Natural killer cell treated with Interleukin-12 subunit alpha and Interleukin-12 subunit beta and Interleukin-15 and Interleukin-18, amount 100 ng/mL, for 72 hours (primary cell): ENCODE measurements around the gene GPD2. TPM values are rescaled to one million over a fixed set of nuclear protein-coding genes. Genes with fewer than 3 reads are reported as not detected.
A peak's percentile ranks its signal among the peaks of the same experiment; 100 is the strongest.

Experiments
- ATAC-seq, 2 donors: fragments of 150-1000 bp; cut with Tn5 transposase in 1 of 2; sonication (Bioruptor Pico), chemical (Tn5 transposase) in 1 of 2; 2 replicates each; pipeline ENCODE4 v1.10.0; 2021
- DNase-seq: peaks from one replicate; pipeline ENCODE4 v3.0.0; 2022; ENCODE audit warnings: low spot score
- H3K27ac Mint-ChIP-seq, 2 donors: 1 replicate in 1 of 2; 2 replicates in 1 of 2; pipeline ENCODE4 v1.8.0; 2022; ENCODE audit warnings: mixed read lengths in 2 of 2, mild to moderate bottlenecking in 1 of 2, moderate library complexity in 1 of 2
- H3K27me3 Mint-ChIP-seq, 2 donors: 1 replicate in 1 of 2; 2 replicates in 1 of 2; pipeline ENCODE4 v1.8.0; 2022; ENCODE audit warnings: mixed read lengths in 2 of 2
- H3K36me3 Mint-ChIP-seq: one replicate; pipeline ENCODE4 v1.8.0; 2022; ENCODE audit warnings: mixed read lengths
- H3K4me1 Mint-ChIP-seq, 2 donors: 1 replicate in 1 of 2; 2 replicates in 1 of 2; pipeline ENCODE4 v1.8.0; 2022; ENCODE audit warnings: low read depth in 2 of 2, mixed read lengths in 2 of 2, mild to moderate bottlenecking in 1 of 2
- H3K4me3 Mint-ChIP-seq: one replicate; pipeline ENCODE4 v1.8.0; 2022; ENCODE audit warnings: mixed read lengths
- H3K9me3 Mint-ChIP-seq: 2 replicates; pipeline ENCODE4 v1.8.0; 2022; ENCODE audit warnings: mixed read lengths
- total RNA-seq, 2 donors: library from RNA; stranded (reverse); gene quantifications; one replicate each; pipeline ENCODE4 v1.2.3, GENCODE V29; 2022

The GPD2 gene
- total RNA-seq, 2 donors from 2014 or later = 25.7 to 34.1 TPM

DNA sequence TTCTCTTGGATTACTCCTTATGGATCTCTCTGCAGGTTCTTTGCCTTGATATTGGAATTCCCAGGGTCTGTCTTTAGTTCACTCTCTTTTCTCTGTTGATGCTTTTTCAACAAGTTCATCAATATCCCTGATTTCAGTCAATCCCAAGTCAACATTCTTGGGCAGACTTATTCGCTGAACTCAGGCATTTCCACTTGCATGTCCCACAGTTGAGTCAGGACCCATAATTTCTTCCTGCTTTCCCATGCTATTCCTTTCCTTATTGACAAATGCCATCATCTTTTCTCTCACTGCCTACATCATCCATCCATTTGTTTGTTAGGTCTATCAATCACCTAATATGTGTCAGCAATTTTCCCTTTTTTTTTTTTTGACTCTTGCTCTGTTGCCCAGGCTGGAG is 11.6 kb downstream of the GPD2 start:
- Mint-ChIP-seq H3K4me1 (peaks cover 26 to 34% of the 10 kb centered on the region in 2 donors), H3K4me3 (no peak overlapping the region), H3K27me3 (no peaks in the 10 kb centered on the region), H3K36me3 (peaks cover 8% of the 10 kb centered on the region), H3K9me3 (peaks cover 4% of the 10 kb centered on the region), H3K27ac (peak overlapping the region in 1 of 2 donors; percentile 29)
- DNase-seq (no peak), ATAC-seq (no peak)

DNA sequence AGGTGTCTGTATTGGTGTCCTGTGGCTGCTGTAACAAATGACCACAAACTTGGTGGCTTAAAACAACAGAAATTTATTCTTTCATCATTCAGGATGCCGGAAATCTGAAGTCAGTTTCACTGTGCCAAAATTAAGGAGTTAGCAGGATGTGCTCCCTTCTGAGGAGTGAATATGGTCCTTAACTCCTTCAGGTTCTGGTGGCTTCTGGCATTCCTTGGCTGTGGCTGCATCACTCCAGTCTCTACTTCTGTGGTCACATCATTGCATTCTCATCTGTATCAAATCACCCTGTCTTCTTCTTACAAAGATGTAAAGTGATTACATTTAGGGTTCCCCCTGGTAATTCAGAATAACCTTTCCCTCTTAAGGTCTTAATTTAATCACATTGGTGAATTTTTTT is 12.6 kb downstream of the GPD2 start:
- no peaks in the 10 kb centered on the region for H3K27me3 Mint-ChIP-seq
- no peak for DNase-seq
- ATAC-seq = no peak
- H3K9me3 Mint-ChIP-seq = peaks cover 9% of the 10 kb centered on the region
- no peak overlapping the region for H3K4me3 Mint-ChIP-seq
- peaks cover 35 to 40% of the 10 kb centered on the region in 2 donors for H3K4me1 Mint-ChIP-seq
- peaks cover 8% of the 10 kb centered on the region for H3K36me3 Mint-ChIP-seq
- no peak overlapping the region for H3K27ac Mint-ChIP-seq

DNA sequence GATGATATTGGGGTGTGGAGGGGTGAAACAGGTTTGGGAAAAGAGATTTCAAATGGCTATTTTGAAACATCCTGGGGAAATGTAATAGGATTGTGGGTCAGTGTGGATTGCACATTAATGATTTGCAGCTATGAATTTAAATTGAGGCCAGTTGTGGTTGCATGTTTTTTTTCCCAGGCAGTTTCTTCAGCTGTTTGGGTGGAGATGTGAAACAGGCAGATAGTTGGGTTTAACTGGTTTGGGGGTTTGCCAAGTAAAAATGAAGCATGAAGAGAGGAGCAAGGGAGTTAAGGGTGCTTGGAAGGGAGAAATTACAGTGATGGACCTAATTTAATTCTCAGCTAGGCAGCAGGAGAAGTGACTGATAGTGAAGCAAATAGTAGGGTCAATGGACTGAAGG is 16.8 kb downstream of the GPD2 start:
- H3K4me3 Mint-ChIP-seq = no peak overlapping the region
- DNase-seq = no peak
- H3K27me3 Mint-ChIP-seq = no peaks in the 10 kb centered on the region
- H3K4me1 Mint-ChIP-seq = peaks cover 42 to 54% of the 10 kb centered on the region in 2 donors
- peaks cover 8% of the 10 kb centered on the region for H3K36me3 Mint-ChIP-seq
- H3K27ac Mint-ChIP-seq = peak overlapping the region in 1 of 2 donors; percentile 16
- peaks cover 9% of the 10 kb centered on the region for H3K9me3 Mint-ChIP-seq
- ATAC-seq = no peak

DNA sequence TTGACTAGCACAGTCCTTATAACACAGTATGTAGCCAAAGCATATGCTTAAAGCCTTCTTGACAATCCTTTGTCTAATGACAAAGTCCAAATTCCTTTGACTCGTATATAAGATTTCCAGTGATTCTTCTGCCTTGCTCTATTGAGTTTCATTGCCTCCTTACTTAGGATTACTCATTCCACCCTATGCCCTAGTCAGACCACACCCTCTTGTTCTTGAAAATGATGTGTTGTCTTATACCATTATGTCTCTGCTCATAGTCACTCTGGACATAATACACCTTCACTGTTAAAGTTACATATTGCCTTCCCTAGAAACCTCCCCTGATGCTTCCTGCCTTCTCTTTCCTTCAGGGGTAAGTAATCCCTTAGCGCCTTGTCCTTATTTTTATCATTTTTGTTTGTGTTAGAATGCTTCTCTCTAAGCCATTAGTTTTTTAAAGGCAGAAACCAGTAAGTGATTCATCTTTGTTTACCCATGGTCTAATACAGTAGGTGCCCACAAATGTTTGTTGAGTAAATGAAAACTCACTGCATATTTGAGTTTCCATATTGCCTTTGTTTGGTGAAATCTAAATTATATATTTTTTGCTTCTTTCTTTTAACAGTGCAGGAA is 19.3 kb downstream of the GPD2 start:
- DNase-seq = no peak
- Mint-ChIP-seq H3K4me3 (no peak overlapping the region), H3K36me3 (peaks cover under 1% of the 10 kb centered on the region), H3K4me1 (peaks cover 38 to 52% of the 10 kb centered on the region in 2 donors), H3K9me3 (peaks cover 9% of the 10 kb centered on the region), H3K27me3 (no peaks in the 10 kb centered on the region), H3K27ac (peak overlapping the region in 1 of 2 donors; percentile 88)
- ATAC-seq = peak in 1 of 2 donors; percentile 57

DNA sequence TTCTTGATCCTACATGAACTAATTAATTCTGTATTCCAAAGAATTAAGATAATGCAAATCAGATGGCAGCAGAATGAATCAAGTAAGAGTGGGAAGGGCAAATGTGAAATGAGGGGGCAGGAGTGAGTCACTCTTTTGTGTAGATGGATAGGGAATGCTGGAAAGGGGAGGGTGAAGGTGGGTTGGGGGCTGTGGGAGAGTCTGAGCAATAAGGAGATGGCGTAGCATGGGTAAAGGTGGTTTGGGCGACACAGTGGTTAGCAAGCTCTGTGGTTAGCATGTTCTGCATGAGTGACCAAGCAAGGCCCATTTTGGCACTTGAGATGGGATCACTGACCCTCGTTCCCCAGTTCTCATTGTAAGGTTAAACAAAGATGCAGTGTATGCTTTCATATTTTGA is 20.4 kb downstream of the GPD2 start:
- H3K9me3 Mint-ChIP-seq = peaks cover 9% of the 10 kb centered on the region
- ATAC-seq = peak in 1 of 2 donors; percentile 36
- H3K4me3 Mint-ChIP-seq = no peak overlapping the region
- DNase-seq = no peak
- H3K27me3 Mint-ChIP-seq = no peaks in the 10 kb centered on the region
- H3K4me1 Mint-ChIP-seq = peaks cover 38 to 55% of the 10 kb centered on the region in 2 donors
- peak overlapping the region in 1 of 2 donors; percentile 88 for H3K27ac Mint-ChIP-seq
- H3K36me3 Mint-ChIP-seq = no peaks in the 10 kb centered on the region

DNA sequence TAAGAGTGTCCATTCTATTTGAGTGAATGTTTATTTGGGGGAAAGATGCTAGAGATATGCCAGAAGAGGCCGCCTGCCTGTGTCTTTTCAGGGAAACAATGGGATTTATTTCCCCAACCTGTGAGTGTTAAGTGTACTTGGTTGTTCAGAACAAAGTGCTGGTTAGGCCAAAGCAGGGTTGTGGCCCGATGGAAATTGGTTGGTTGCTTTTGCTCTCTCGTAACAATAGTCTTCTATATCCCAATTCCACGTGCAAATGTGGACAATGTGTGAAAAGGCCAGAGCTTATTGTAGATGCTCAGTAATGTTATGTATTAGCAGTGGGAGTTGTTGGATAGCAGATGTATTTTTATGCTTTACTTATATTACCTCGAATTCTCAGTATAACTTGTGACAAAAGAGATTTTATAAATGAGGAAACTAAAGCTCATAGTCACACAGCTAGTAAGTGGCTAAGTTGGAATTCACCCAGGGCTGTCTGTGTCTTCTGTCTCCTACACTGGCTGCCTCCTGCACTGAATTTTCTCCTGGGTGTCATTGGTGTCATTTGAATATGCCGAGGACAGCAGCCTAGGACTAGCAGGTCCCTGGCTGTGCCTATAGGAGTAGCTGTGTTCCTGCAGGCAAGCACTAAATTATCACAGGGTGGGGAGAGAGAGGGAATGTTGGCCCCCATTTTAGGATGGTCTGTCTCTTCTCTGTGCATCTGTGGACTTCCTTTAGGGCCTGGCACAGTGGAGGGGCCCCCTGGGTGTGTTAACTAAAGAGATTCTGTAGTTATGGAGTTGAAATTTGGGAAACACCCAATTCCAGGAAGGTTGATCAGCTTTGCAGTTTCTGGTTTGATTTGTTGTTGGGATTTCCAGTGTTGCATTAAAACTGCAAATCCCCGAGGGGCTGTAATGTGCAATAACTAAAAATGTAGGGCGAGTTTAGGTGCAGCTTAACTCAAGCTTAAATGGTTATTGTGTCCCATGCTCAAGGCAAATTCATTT is 21.6 kb downstream of the GPD2 start:
- DNase-seq (no peak), ATAC-seq (peak in 1 of 2 donors; percentile 81)
- H3K36me3 Mint-ChIP-seq = no peaks in the 10 kb centered on the region
- H3K4me3 Mint-ChIP-seq = no peak overlapping the region
- no peaks in the 10 kb centered on the region for H3K27me3 Mint-ChIP-seq
- peak overlapping the region; percentile 47 to 88 for H3K27ac Mint-ChIP-seq
- H3K9me3 Mint-ChIP-seq = peaks cover 5% of the 10 kb centered on the region
- peaks cover 36 to 52% of the 10 kb centered on the region in 2 donors for H3K4me1 Mint-ChIP-seq

DNA sequence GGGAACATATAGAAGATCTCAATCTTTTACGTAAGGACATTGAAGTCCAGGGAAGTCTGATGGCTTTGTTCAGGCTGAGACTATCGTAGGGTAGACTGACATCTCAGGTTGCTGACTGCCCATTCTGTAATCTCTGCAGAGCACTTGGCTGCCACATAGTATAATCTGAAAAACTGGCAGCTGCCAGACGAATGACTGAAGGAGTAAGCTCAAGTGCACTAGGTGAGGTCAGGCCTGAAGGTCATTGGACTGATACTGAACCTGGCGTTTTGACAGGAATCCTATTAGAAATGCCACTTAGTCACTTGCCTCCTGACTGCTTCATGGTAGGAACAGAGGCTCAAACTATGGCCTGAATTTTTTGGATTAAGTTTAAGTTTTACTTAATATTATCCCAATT is 23.5 kb downstream of the GPD2 start:
- DNase-seq = no peak
- ATAC-seq = no peak
- no peak overlapping the region for H3K4me3 Mint-ChIP-seq
- no peaks in the 10 kb centered on the region for H3K27me3 Mint-ChIP-seq
- no peaks in the 10 kb centered on the region for H3K36me3 Mint-ChIP-seq
- H3K9me3 Mint-ChIP-seq = no peaks in the 10 kb centered on the region
- H3K27ac Mint-ChIP-seq = peak overlapping the region in 1 of 2 donors; percentile 55
- peaks cover 22 to 37% of the 10 kb centered on the region in 2 donors for H3K4me1 Mint-ChIP-seq

DNA sequence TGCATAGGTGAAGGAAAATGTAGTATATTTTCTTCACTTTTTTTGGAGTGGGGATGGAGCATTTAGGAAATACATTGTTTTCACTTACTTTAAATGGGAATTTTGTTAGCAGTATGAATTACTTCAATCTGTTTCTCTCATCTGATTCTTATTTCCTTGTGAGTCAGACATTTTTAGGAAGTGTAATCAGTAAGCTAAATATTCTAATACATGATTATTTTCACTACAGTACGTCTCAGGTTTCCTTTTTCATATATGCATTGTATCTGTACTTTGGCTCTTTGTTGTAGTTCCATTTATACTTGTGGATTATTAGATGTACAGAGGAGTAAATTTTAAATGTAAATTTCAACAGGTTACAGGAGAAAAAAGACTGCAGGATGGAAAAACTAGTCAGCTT is 27.9 kb downstream of the GPD2 start:
- Mint-ChIP-seq H3K36me3 (no peaks in the 10 kb centered on the region), H3K27ac (no peak overlapping the region), H3K27me3 (no peaks in the 10 kb centered on the region), H3K4me3 (no peak overlapping the region), H3K9me3 (no peaks in the 10 kb centered on the region), H3K4me1 (peaks cover 19 to 29% of the 10 kb centered on the region in 2 donors)
- no peak for DNase-seq
- no peak for ATAC-seq

DNA sequence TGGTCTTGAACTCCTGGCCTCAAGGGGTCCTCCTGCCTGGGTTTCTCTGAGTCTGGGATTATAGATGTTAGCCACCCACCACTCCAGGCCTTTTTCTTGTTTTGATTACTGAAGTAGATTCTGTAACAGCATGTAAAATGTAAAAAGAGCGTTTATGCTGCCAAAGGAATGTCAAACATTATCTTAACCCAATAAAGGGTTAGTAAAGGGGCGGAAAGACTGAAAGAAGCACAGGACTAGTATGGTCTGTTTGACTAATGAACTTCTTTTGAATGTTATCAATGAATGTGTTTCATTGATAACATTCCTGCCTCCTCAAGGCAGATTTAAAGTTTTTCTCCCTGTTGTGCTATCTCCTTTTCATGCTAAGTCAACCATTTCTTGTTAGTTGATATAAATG is 29.4 kb downstream of the GPD2 start:
- no peaks in the 10 kb centered on the region for H3K9me3 Mint-ChIP-seq
- no peak for DNase-seq
- ATAC-seq = no peak
- no peaks in the 10 kb centered on the region for H3K27me3 Mint-ChIP-seq
- peaks cover 25 to 39% of the 10 kb centered on the region in 2 donors for H3K4me1 Mint-ChIP-seq
- no peak overlapping the region for H3K27ac Mint-ChIP-seq
- H3K36me3 Mint-ChIP-seq = no peaks in the 10 kb centered on the region
- H3K4me3 Mint-ChIP-seq = no peak overlapping the region

DNA sequence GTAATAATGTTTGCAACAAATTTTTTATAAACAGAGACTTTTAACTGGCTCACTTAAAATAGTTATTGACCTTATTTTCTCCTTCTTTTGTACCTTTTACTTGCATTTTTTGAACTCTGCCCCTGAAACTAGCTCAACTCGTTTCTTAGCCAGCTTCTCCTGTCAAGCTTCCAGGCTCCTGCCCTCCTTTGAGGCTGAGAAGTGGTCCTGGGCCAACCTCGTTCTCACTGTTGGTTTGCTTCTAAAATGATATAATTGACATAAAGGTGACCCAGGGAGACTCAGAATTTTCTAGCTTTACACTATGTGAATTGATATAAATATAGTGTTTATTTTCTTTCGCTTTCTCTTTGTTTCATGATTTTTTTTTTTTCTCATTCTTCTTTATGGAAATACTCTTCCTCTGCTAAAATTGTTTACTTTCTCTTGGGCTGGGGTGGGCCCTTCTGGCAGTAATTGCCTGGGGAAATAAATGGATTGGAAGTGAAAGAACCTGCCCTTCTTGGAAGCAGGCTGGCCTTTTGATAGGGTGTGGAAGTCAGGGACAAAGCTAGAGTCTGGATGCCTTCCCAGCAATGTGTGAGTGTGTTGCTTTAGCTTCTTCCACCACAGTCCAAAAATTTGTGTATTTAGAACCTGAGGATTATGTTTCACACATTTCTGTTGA is 30.7 kb downstream of the GPD2 start:
- DNase-seq (no peak), ATAC-seq (no peak)
- peak overlapping the region; percentile 40 to 60 for H3K27ac Mint-ChIP-seq
- H3K4me3 Mint-ChIP-seq = peak overlapping the region; percentile 69
- H3K4me1 Mint-ChIP-seq = peaks cover 31 to 50% of the 10 kb centered on the region in 2 donors
- H3K36me3 Mint-ChIP-seq = no peaks in the 10 kb centered on the region
- no peaks in the 10 kb centered on the region for H3K9me3 Mint-ChIP-seq
- H3K27me3 Mint-ChIP-seq = no peaks in the 10 kb centered on the region

DNA sequence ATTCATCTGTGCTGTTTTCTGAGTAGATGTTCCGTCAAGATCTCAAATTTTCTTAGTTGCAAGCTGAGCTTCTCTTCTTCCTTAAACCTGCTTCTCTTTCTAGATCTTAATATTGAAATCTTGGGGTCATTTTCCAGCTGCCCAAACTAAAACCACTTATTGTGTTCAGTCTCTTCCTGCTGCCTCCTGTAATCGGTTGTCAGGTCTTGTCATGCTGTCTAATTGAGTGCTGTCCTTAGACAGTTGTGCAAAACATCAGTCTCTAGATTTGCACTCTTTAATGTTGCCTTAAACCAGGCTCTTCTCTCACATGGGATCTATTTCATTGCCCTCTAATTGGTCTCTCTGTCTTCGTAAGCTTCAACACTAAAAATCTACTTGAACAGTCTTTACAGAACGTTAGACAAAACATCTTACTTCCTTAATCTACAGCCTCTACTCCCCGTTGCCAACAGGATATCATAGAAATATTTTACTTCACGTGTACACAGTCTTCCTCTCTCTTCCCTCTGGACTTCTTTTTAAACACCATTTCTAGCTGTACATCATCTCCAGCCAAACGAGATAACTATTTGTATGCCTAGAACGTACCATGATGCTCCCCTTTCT is 34.9 kb downstream of the GPD2 start:
- Mint-ChIP-seq H3K4me3 (peak overlapping the region; percentile 18), H3K36me3 (no peaks in the 10 kb centered on the region), H3K27me3 (no peaks in the 10 kb centered on the region), H3K9me3 (no peaks in the 10 kb centered on the region), H3K27ac (peak overlapping the region; percentile 6 to 22), H3K4me1 (peaks cover 46 to 72% of the 10 kb centered on the region in 2 donors)
- no peak for ATAC-seq
- DNase-seq = no peak

DNA sequence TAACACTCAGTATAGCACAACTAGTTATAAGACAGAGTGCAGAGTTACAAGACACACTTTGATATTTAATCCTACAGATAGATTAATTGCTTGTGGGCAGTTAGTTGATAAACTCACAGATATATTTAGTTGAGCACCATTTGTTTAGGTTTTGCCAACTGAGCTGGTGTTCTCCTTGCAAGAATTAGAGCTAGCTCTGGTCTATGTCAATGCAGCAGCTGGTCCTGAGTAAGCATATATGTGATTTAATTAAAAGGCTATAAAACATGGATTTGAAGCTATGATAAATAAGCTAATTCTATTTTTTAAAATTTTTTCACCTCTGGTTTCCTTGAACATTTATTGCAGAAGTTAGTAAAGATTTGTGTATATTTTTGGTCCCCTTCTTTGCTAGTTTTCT is 35.6 kb downstream of the GPD2 start:
- no peaks in the 10 kb centered on the region for H3K27me3 Mint-ChIP-seq
- H3K36me3 Mint-ChIP-seq = no peaks in the 10 kb centered on the region
- DNase-seq = no peak
- H3K4me3 Mint-ChIP-seq = peak overlapping the region; percentile 18
- no peaks in the 10 kb centered on the region for H3K9me3 Mint-ChIP-seq
- peaks cover 47 to 75% of the 10 kb centered on the region in 2 donors for H3K4me1 Mint-ChIP-seq
- no peak for ATAC-seq
- H3K27ac Mint-ChIP-seq = peak overlapping the region; percentile 6 to 22

DNA sequence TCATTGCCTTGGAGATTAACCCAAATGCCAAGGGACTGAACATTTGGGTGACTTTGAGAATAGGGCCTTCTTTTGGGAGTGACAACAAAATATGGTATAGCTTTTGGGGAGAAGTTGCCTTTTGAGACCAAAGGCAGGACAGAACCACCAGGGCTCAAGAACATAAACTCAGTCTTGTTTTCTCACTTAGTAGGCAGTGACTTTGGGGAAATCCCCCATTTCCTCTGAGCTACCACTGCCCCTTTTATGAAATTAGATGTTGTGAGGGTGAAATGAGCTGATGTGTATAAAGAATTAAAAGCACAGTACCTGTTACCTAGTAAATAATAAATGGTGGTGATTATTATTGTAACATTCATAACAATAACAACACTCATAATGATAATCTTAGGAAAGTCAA is 36.5 kb downstream of the GPD2 start:
- Mint-ChIP-seq H3K27me3 (no peaks in the 10 kb centered on the region), H3K4me1 (peaks cover 46 to 73% of the 10 kb centered on the region in 2 donors), H3K9me3 (no peaks in the 10 kb centered on the region), H3K27ac (peak overlapping the region; percentile 41 to 58), H3K4me3 (peak overlapping the region; percentile 17), H3K36me3 (no peaks in the 10 kb centered on the region)
- ATAC-seq = peak; percentile 85 to 92
- peak; percentile 69 for DNase-seq
